ENCODE measurements around the gene DRAP1. TPM values are rescaled to one million over a fixed set of nuclear protein-coding genes. Genes with fewer than 3 reads are reported as not detected.

The DRAP1 gene
- total RNA-seq, 1 experiment from 2014 or later: 581 TPM

GRCh38 chr11:65919573-65920371 lies 546 bp downstream of the DRAP1 start:
- Histone ChIP-seq H3K27ac (ENCODE audit: low read length) (peak overlapping the region; percentile 98), H3K36me3 (ENCODE audit: control insufficient read depth, insufficient read depth, low read length) (peaks cover 3% of the 10 kb centered on the region; the same call in 1 of the 2 replicates)

GRCh38 chr11:65920372-65920802 lies 1.2 kb downstream of the DRAP1 start:
- Histone ChIP-seq H3K4me1 (ENCODE audit: control insufficient read depth, insufficient read depth, low read length) (peaks cover 46% of the 10 kb centered on the region), H3K4me3 (ENCODE audit: low read depth in 2 of 2, low read length in 2 of 2) (peak overlapping the region; percentile 84 to 91), H3K9me3 (ENCODE audit: control insufficient read depth, insufficient read depth, low read depth, low read length) (no peaks in the 10 kb centered on the region), H3K36me3 (ENCODE audit: control insufficient read depth, insufficient read depth, low read length) (peaks cover 3% of the 10 kb centered on the region; the same call in 1 of the 2 replicates), H3K27ac (ENCODE audit: low read length) (peak overlapping the region; percentile 98), H3K27me3 (ENCODE audit: control insufficient read depth, insufficient read depth, low read length) (no peaks in the 10 kb centered on the region)
- intact Hi-C loops (cut with micrococcal nuclease; ENCODE audit: unreplicated experiment): no loop called here
- ATAC-seq: no peak
- TF ChIP-seq SIN3A (IDR thresholded peaks at IDR 0.05; ENCODE audit: borderline replicate concordance, insufficient read depth, low read depth, low read length) (0 out of 2 replicates have a peak, but pooled peaks have one; percentile 55), REST (IDR thresholded peaks at IDR 0.05; ENCODE audit: insufficient read depth in 1 of 2, low read depth in 2 of 2, low read length in 1 of 2) (no peak)
- CTCF ChIA-PET: no interaction called here
- no TSS peak for BruUV-seq (replicated peaks)
- POLR2A ChIA-PET: no interaction called here
- in situ Hi-C loops (cut with HindIII; ENCODE audit: low pct_unique_long_range_greater_than_20kb, low sequenced_read_pairs): no loop called here
- no peak for DNase-seq (ENCODE audit: low read depth, low spot score)

More at GRCh38 chr11:65919573-65920371, 546 bp downstream of the DRAP1 start:
- intact Hi-C loops (cut with micrococcal nuclease; ENCODE audit: unreplicated experiment) (no loop called here), in situ Hi-C loops (cut with HindIII; ENCODE audit: low pct_unique_long_range_greater_than_20kb, low sequenced_read_pairs) (no loop called here)
- POLR2A ChIA-PET: no interaction called here
- ATAC-seq (peak; percentile 27), DNase-seq (ENCODE audit: low read depth, low spot score) (no peak)
- Histone ChIP-seq H3K4me1 (ENCODE audit: control insufficient read depth, insufficient read depth, low read length) (peaks cover 50% of the 10 kb centered on the region), H3K27me3 (ENCODE audit: control insufficient read depth, insufficient read depth, low read length) (no peaks in the 10 kb centered on the region), H3K9me3 (ENCODE audit: control insufficient read depth, insufficient read depth, low read depth, low read length) (no peaks in the 10 kb centered on the region), H3K4me3 (ENCODE audit: low read depth in 2 of 2, low read length in 2 of 2) (peak overlapping the region; percentile 84 to 91)
- no peak for TF ChIP-seq CTCF (IDR thresholded peaks at IDR 0.05)
- no peak; the same call in 1 of the 2 replicates for TF ChIP-seq POLR2AphosphoS5 (IDR thresholded peaks at IDR 0.05; ENCODE audit: low read depth, low read length)
- TF ChIP-seq SIN3A (IDR thresholded peaks at IDR 0.05; ENCODE audit: borderline replicate concordance, insufficient read depth, low read depth, low read length): no peak
- TF ChIP-seq REST (IDR thresholded peaks at IDR 0.05; ENCODE audit: insufficient read depth in 1 of 2, low read depth in 2 of 2, low read length in 1 of 2): no peak
- TF ChIP-seq TCF7L2 (IDR thresholded peaks at IDR 0.05; ENCODE audit: low read depth, low read length): no peak
- CTCF ChIA-PET: no interaction called here
- TSS peak; percentile 89 for BruUV-seq (replicated peaks)

All from Panc1 (cell line).